Endothelial cell of umbilical vein (primary cell): ENCODE results near the gene LGALS3BP. TPM values are rescaled to one million over a fixed set of nuclear protein-coding genes. Genes with fewer than 3 reads are reported as not detected.

Experiments
- BruUV-seq: library from RNA; stranded (reverse); fragments of 400-500 nt; replicated peaks from 2 replicates; lab custom pipeline; 2021; lab: Mats Ljungman, UMichigan
- CTCF ChIA-PET: fragments of 300-600, 350-600 bp; sonication (Branson Sonifier 250); formaldehyde crosslinking; loops from one replicate; lab custom pipeline; 2021; ENCODE audit warnings: antibody characterized with exemption, inconsistent platforms; lab: Charles Lee
- POLR2A ChIA-PET: fragments of 300-600, 350-600 bp; sonication (Branson Sonifier 250); formaldehyde crosslinking; loops from one replicate; lab custom pipeline; 2021; ENCODE audit warnings: antibody characterized with exemption, inconsistent platforms; lab: Charles Lee
- DNase-seq: peaks from one replicate; pipeline ENCODE4 v3.0.0-alpha.2; 2011; ENCODE audit warnings: low read depth, low spot score
- FAIRE-seq: peaks from 2 replicates; lab custom pipeline; 2011; peaks lifted over from hg19 to GRCh38; lab: Jason Lieb, UNC
- H2AFZ ChIP-seq: 2 replicates; pipeline ENCODE4 v1.6.0; 2012; ENCODE audit warnings: low read depth, low read length, control low read depth, inconsistent platforms
- H3K27ac ChIP-seq: 2 replicates; pipeline ENCODE4 v1.5.1; 2011; ENCODE audit warnings: low read depth, mild to moderate bottlenecking, control low read depth, low read length, moderate library complexity; ENCODE audit not compliant: insufficient read depth
- H3K27me3 ChIP-seq, 2 experiments: 2 replicates each; pipeline versions ENCODE4 v1.6.0 to v1.6.1; 2011; ENCODE audit warnings: low read length in 2 of 2, mixed read lengths in 1 of 2; ENCODE audit not compliant: control insufficient read depth in 2 of 2, insufficient read depth in 2 of 2
- H3K36me3 ChIP-seq, 2 experiments: 2 replicates in 1 of 2; 3 replicates in 1 of 2; pipeline ENCODE4 v1.5.1; 2011; ENCODE audit warnings: low read length in 2 of 2, mild to moderate bottlenecking in 1 of 2, moderate library complexity in 1 of 2; ENCODE audit not compliant: control insufficient read depth in 2 of 2, insufficient read depth in 2 of 2; ENCODE audit errors: extremely low read depth in 1 of 2
- H3K4me1 ChIP-seq: 3 replicates; pipeline ENCODE4 v1.5.1; 2011; ENCODE audit warnings: mild to moderate bottlenecking, low read length; ENCODE audit not compliant: control insufficient read depth, insufficient read depth; ENCODE audit errors: extremely low read depth
- H3K4me2 ChIP-seq: 2 replicates; pipeline ENCODE4 v1.6.1; 2011; ENCODE audit warnings: low read length, control low read depth, mixed read lengths; ENCODE audit not compliant: insufficient read depth
- H3K4me3 ChIP-seq, 3 experiments: fragments of 200-600 bp in 1 of 3; sonication (generic), shearing (Covaris generic) in 1 of 3; replicated peaks in 1 of 3; 2 replicates each; pipeline ENCODE4 v1.5.1; 2011 to 2016; ENCODE audit warnings: control low read depth in 3 of 3, low read length in 3 of 3, mild to moderate bottlenecking in 2 of 3, inconsistent platforms in 1 of 3, low read depth in 1 of 3, moderate library complexity in 1 of 3; ENCODE audit not compliant: insufficient read depth in 1 of 3
- H3K79me2 ChIP-seq: 2 replicates; pipeline ENCODE4 v1.6.0; 2012; ENCODE audit warnings: low read length, inconsistent platforms; ENCODE audit not compliant: control insufficient read depth, insufficient read depth
- H3K9ac ChIP-seq: replicated peaks from 2 replicates; pipeline ENCODE3; 2011; ENCODE audit warnings: low read length, control low read depth; ENCODE audit not compliant: insufficient read depth; ENCODE audit errors: extremely low read depth
- H3K9me1 ChIP-seq: replicated peaks from 3 replicates; pipeline ENCODE4 v1.6.0; 2011; ENCODE audit warnings: mild to moderate bottlenecking, low read length; ENCODE audit not compliant: control insufficient read depth, insufficient read depth; ENCODE audit errors: extremely low read depth
- H3K9me3 ChIP-seq: replicated peaks from 2 replicates; pipeline ENCODE4 v1.5.1; 2012; ENCODE audit warnings: low read length, inconsistent platforms; ENCODE audit not compliant: control insufficient read depth, insufficient read depth
- H4K20me1 ChIP-seq: replicated peaks from 2 replicates; pipeline ENCODE3; 2011; ENCODE audit warnings: mild to moderate bottlenecking, low read length; ENCODE audit not compliant: control insufficient read depth, insufficient read depth; ENCODE audit errors: extremely low read depth
- EZH2 ChIP-seq: IDR thresholded peaks from 2 replicates; pipeline ENCODE4 v1.6.1; 2012; ENCODE audit warnings: borderline replicate concordance, low read depth, mild to moderate bottlenecking, moderate library complexity, low read length, inconsistent platforms; ENCODE audit not compliant: severe bottlenecking
- FOS ChIP-seq: IDR thresholded peaks from 2 replicates; pipeline ENCODE4 v1.6.1; 2011; ENCODE audit warnings: mild to moderate bottlenecking, low read length, moderate library complexity, borderline replicate concordance; ENCODE audit not compliant: insufficient read depth
- GATA2 ChIP-seq: IDR thresholded peaks from 2 replicates; pipeline ENCODE4 v1.7.0; 2011; ENCODE audit warnings: low read depth, mild to moderate bottlenecking, moderate library complexity, mixed read lengths, low read length; ENCODE audit not compliant: insufficient read length, insufficient read depth
- JUN ChIP-seq: IDR thresholded peaks from 2 replicates; pipeline ENCODE4 v1.6.1; 2011; ENCODE audit warnings: borderline replicate concordance, low read depth; ENCODE audit not compliant: insufficient read length, insufficient read depth
- MYC ChIP-seq: IDR thresholded peaks from one replicate; pipeline ENCODE4 v1.6.1; 2011; ENCODE audit warnings: mild to moderate bottlenecking, low read depth, low read length
- POLR2A ChIP-seq: IDR thresholded peaks from 2 replicates; pipeline ENCODE4 v1.6.1; 2012; ENCODE audit warnings: low read depth, mild to moderate bottlenecking, control low read depth, low read length
- POLR2AphosphoS5 ChIP-seq: IDR thresholded peaks from 2 replicates; pipeline ENCODE4 v1.6.1; 2012; ENCODE audit warnings: low read depth, mild to moderate bottlenecking, control low read depth, low read length, moderate library complexity; ENCODE audit not compliant: insufficient read depth
- dilution Hi-C: fragments of 300-500 bp; cut with MboI; formaldehyde crosslinking; loops from one replicate; pipeline ENCODE4 v1.15.0; 2019; ENCODE audit warnings: low sequenced_read_pairs; ENCODE audit not compliant: extremely low pct_ligation_motif_present
- intact Hi-C: fragments of 100-400 bp; cut with micrococcal nuclease; formaldehyde crosslinking; loops from one replicate; pipeline ENCODE4 v1.10.0; 2022
- polyA plus RNA-seq, 4 experiments: library from polyadenylated mRNA; depleted of rRNA in 3 of 4; stranded (reverse) in 3 of 4; unstranded in 1 of 4; fragments of >200 nt; gene quantifications; 2 replicates each; pipeline versions ENCODE4 v1.2.1 to v1.2.3, GENCODE V29; 2011 to 2012; ENCODE audit warnings: missing spikeins in 1 of 4
- total RNA-seq: library from RNA; stranded (reverse); gene quantifications from 2 replicates; pipeline ENCODE4 v1.2.3, GENCODE V29; 2021
- TF ChIP-seq, protein P1 (sequence below): IDR thresholded peaks from 2 replicates; pipeline ENCODE4 v1.6.1; 2011; ENCODE audit not compliant: insufficient read depth, insufficient read length
- TF ChIP-seq, protein P2 (sequence below), 2 donors: IDR thresholded peaks; 1 replicate in 1 of 2; 2 replicates in 1 of 2; pipeline ENCODE4 v1.5.1; 2011; ENCODE audit warnings: low read length in 2 of 2, mild to moderate bottlenecking in 2 of 2, moderate library complexity in 2 of 2, control low read depth in 1 of 2, inconsistent platforms in 1 of 2, low read depth in 1 of 2; ENCODE audit not compliant: insufficient read depth in 1 of 2; ENCODE audit errors: extremely low read depth in 1 of 2

LGALS3BP gene
- total and polyA plus RNA-seq, 2 donors (not counting 3 experiments of a cell fraction or from before 2014, with no cell fraction given): 0.77 to 1.3 TPM

DNA sequence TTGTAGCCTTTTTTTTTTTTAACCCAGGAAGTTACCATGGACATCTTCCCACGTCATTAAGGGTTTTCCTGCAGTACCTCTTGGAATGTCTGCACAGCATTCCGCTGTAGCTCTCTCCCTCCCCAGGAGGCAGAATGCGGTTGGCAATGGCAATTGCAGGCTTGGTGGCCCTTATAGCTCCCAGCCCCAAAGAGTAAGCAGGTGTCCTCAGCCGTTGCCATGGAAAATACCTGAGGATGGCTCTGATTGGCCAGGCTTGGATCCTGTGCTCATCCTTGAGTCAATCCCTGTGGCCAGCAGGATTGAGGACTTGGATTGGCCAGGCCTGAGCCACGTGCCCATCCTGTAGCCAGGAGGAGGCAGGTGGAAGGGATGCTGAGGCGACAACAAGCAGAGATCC lies 39.0 kb downstream of the LGALS3BP start:
- intact Hi-C loops (no loop called here), dilution Hi-C loops (no loop called here)
- no peaks in the 10 kb centered on the region for H3K9me3 ChIP-seq
- no peaks in the 10 kb centered on the region for H3K79me2 ChIP-seq
- no peaks in the 10 kb centered on the region for H3K9me1 ChIP-seq
- ChIA-PET POLR2A (no interaction called here), CTCF (interaction anchor here (1.3 to 1.8 kb wide), 3 partner anchors 31 to 75 kb away, joined by 3 to 6 read pairs (median 5); no protein-coding TSS in a partner anchor)
- BruUV-seq: no TSS peak
- FAIRE-seq (no peak), DNase-seq (no peak)
- no peak overlapping the region for H3K27ac ChIP-seq
- H4K20me1 ChIP-seq: no peaks in the 10 kb centered on the region
- H3K9ac ChIP-seq: no peak overlapping the region
- no peak for TF ChIP-seq GATA2
- no peak for TF ChIP-seq POLR2AphosphoS5
- no peak for TF ChIP-seq MYC
- TF ChIP-seq, protein P1, sequence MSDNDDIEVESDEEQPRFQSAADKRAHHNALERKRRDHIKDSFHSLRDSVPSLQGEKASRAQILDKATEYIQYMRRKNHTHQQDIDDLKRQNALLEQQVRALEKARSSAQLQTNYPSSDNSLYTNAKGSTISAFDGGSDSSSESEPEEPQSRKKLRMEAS: no peak
- TF ChIP-seq JUN: no peak
- TF ChIP-seq, protein P2, sequence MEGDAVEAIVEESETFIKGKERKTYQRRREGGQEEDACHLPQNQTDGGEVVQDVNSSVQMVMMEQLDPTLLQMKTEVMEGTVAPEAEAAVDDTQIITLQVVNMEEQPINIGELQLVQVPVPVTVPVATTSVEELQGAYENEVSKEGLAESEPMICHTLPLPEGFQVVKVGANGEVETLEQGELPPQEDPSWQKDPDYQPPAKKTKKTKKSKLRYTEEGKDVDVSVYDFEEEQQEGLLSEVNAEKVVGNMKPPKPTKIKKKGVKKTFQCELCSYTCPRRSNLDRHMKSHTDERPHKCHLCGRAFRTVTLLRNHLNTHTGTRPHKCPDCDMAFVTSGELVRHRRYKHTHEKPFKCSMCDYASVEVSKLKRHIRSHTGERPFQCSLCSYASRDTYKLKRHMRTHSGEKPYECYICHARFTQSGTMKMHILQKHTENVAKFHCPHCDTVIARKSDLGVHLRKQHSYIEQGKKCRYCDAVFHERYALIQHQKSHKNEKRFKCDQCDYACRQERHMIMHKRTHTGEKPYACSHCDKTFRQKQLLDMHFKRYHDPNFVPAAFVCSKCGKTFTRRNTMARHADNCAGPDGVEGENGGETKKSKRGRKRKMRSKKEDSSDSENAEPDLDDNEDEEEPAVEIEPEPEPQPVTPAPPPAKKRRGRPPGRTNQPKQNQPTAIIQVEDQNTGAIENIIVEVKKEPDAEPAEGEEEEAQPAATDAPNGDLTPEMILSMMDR (IDR thresholded peaks at IDR 0.05; ENCODE audit: extremely low read depth in 1 of 2, insufficient read depth in 1 of 2, low read depth in 1 of 2, low read length in 2 of 2): no peak
- no peak for TF ChIP-seq POLR2A
- no peak for TF ChIP-seq FOS
- TF ChIP-seq EZH2: no peak
- no peaks in the 10 kb centered on the region for H3K36me3 ChIP-seq
- H3K4me1 ChIP-seq: peaks cover 8% of the 10 kb centered on the region
- no peaks in the 10 kb centered on the region for H3K27me3 ChIP-seq
- no peak overlapping the region for H2AFZ ChIP-seq
- H3K4me3 ChIP-seq: no peak overlapping the region
- no peak overlapping the region for H3K4me2 ChIP-seq
